Ascending aorta (tissue), 2 donors: ENCODE measurements around the gene VPS4A. TPM values are rescaled to one million over a fixed set of nuclear protein-coding genes. Genes with fewer than 3 reads are reported as not detected.
A peak's percentile ranks its signal among the peaks of the same experiment; 100 is the strongest.

ENCODE experiments used
- DNase-seq, 2 donors: peaks; one replicate each; pipeline ENCODE4 v3.0.0-alpha.2; 2019; ENCODE audit warnings: low spot score in 2 of 2
- H3K27ac ChIP-seq, 2 donors: fragments of 200-600 bp; sonication (generic); one replicate each; pipeline ENCODE4 v1.5.1; 2016 to 2017; ENCODE audit warnings: mild to moderate bottlenecking in 1 of 2
- H3K27me3 ChIP-seq: fragments of 200-600 bp; sonication (generic); one replicate; pipeline ENCODE4 v1.5.1; 2017
- H3K36me3 ChIP-seq, 2 donors: fragments of 200-600 bp; sonication (generic); one replicate each; pipeline ENCODE4 v1.5.1; 2016
- H3K4me1 ChIP-seq, 2 donors: fragments of 200-600 bp; sonication (generic); one replicate each; pipeline ENCODE4 v1.5.1; 2016 to 2017; ENCODE audit warnings: mild to moderate bottlenecking in 1 of 2
- H3K4me3 ChIP-seq, 2 donors: fragments of 200-600 bp; sonication (generic); one replicate each; pipeline ENCODE4 v1.5.1; 2016 to 2017; ENCODE audit warnings: mild to moderate bottlenecking in 1 of 2
- H3K9me3 ChIP-seq, 2 donors: fragments of 200-600 bp; sonication (generic); one replicate each; pipeline ENCODE4 v1.5.1; 2016
- CTCF ChIP-seq, 3 experiments: fragments of 200-600 bp in 2 of 3; fragments of 450-650 bp in 1 of 3; sonication (generic) in 2 of 3; IDR thresholded peaks; one replicate each; pipeline ENCODE4 v1.5.1; 2016 to 2019; ENCODE audit warnings: antibody characterized with exemption in 3 of 3, mild to moderate bottlenecking in 1 of 3, moderate library complexity in 1 of 3
- intact Hi-C: fragments of 100-400 bp; cut with DNase I; formaldehyde crosslinking; loops from one replicate; pipeline ENCODE4 v1.15.1; 2023
- total RNA-seq: library from RNA; depleted of rRNA; stranded (reverse); fragments of >200 nt; gene quantifications from one replicate; pipeline ENCODE4 v1.1.0, GENCODE V29; 2016

The VPS4A gene
- total RNA-seq, 1 donor from 2014 or later = 38.3 TPM

- peaks cover 29 to 30% of the 10 kb centered on the region in 2 donors for H3K36me3 ChIP-seq
- no peaks in the 10 kb centered on the region for H3K27me3 ChIP-seq
- no peak for TF ChIP-seq CTCF (IDR thresholded peaks at IDR 0.05)
- H3K27ac ChIP-seq = peak overlapping the region; percentile 88 to 91
- H3K4me1 ChIP-seq = peaks cover 12 to 23% of the 10 kb centered on the region in 2 donors
- intact Hi-C loops = loop anchor here (1.0 to 10.0 kb wide), 3 partner anchors 8 to 1494 kb away; partner anchors contain the start of genes CENPT, NUTF2, PDF and THAP11
- no peaks in the 10 kb centered on the region for H3K9me3 ChIP-seq
- peak overlapping the region; percentile 93 to 95 for H3K4me3 ChIP-seq
- no peak for DNase-seq
Measured at GRCh38 chr16:69338557-69339288, 27.6 kb downstream of the VPS4A start.

GRCh38 chr16:69339289-69340094 is 28.3 kb downstream of the VPS4A start, which contains the start of the genes COG8 and NIP7:
TSS of gene COG8 (minus strand) at chr16:69339564. CDS start at chr16:69339552, 12 bp downstream.
TSS of gene NIP7 (plus strand) at chr16:69339772. CDS start at chr16:69339830, 58 bp downstream.
- intact Hi-C loops = loop anchor here (1.0 to 10.0 kb wide), 3 partner anchors 9 to 1495 kb away; partner anchors contain the start of genes CENPT, NUTF2, PDF and THAP11
- no peaks in the 10 kb centered on the region for H3K27me3 ChIP-seq
- peaks cover 12 to 23% of the 10 kb centered on the region in 2 donors for H3K4me1 ChIP-seq
- H3K27ac ChIP-seq = peak within 1 kb of the TSS; percentile 88 to 91
- TF ChIP-seq CTCF (IDR thresholded peaks at IDR 0.05) = peak; percentile 80 to 94 (median 82)
- peak; percentile 88 to 98 for DNase-seq
- no peaks in the 10 kb centered on the region for H3K9me3 ChIP-seq
- H3K36me3 ChIP-seq = peaks cover 22 to 24% of the 10 kb centered on the region in 2 donors
- H3K4me3 ChIP-seq = peak within 1 kb of the TSS; percentile 93 to 95

- H3K27ac ChIP-seq = peak overlapping the region; percentile 88 to 91
- no peaks in the 10 kb centered on the region for H3K27me3 ChIP-seq
- intact Hi-C loops = no loop called here
- peaks cover 12 to 23% of the 10 kb centered on the region in 2 donors for H3K4me1 ChIP-seq
- H3K4me3 ChIP-seq = peak overlapping the region; percentile 93 to 95
- no peak for DNase-seq
- peaks cover 15 to 17% of the 10 kb centered on the region in 2 donors for H3K36me3 ChIP-seq
- no peak for TF ChIP-seq CTCF (IDR thresholded peaks at IDR 0.05)
- H3K9me3 ChIP-seq = no peaks in the 10 kb centered on the region
Measured at GRCh38 chr16:69340095-69340644, 29.0 kb downstream of the VPS4A start.

- intact Hi-C loops = no loop called here
- H3K36me3 ChIP-seq = peaks cover 0 to 5% of the 10 kb centered on the region in 2 donors
- no peaks in the 10 kb centered on the region for H3K9me3 ChIP-seq
- H3K4me3 ChIP-seq = no peak overlapping the region
- TF ChIP-seq CTCF (IDR thresholded peaks at IDR 0.05) = no peak
- H3K27me3 ChIP-seq = no peaks in the 10 kb centered on the region
- DNase-seq = no peak
- no peak overlapping the region for H3K27ac ChIP-seq
- H3K4me1 ChIP-seq = peaks cover 5 to 9% of the 10 kb centered on the region in 2 donors
Measured at GRCh38 chr16:69344171-69344570, 33.0 kb downstream of the VPS4A start.

- H3K9me3 ChIP-seq = no peaks in the 10 kb centered on the region
- TF ChIP-seq CTCF (IDR thresholded peaks at IDR 0.05) = no peak
- no peak overlapping the region for H3K27ac ChIP-seq
- H3K4me3 ChIP-seq = no peak overlapping the region
- intact Hi-C loops = no loop called here
- H3K36me3 ChIP-seq = peaks cover 3 to 5% of the 10 kb centered on the region in 2 donors
- peaks cover 0 to under 1% of the 10 kb centered on the region in 2 donors for H3K4me1 ChIP-seq
- DNase-seq = no peak
- H3K27me3 ChIP-seq = no peaks in the 10 kb centered on the region
Measured at GRCh38 chr16:69345923-69346322, 34.8 kb downstream of the VPS4A start.
